Liver (tissue), 3 donors: Measurements from ENCODE around the gene PDLIM1.

Experiments used
- FOXA1 ChIP-seq: IDR thresholded peaks from 2 replicates; pipeline ENCODE4 v1.6.1; 2016; ENCODE audit warnings: antibody characterized with exemption
- FOXA2 ChIP-seq: IDR thresholded peaks from 2 replicates; pipeline ENCODE4 v1.6.1; 2016; ENCODE audit warnings: antibody characterized with exemption
- GABPA ChIP-seq, 2 donors: IDR thresholded peaks in 1 of 2; conservative IDR thresholded peaks in 1 of 2; 2 replicates each; pipeline ENCODE4 v1.6.1; 2016; ENCODE audit warnings: antibody characterized with exemption in 2 of 2, mild to moderate bottlenecking in 1 of 2, moderate library complexity in 1 of 2
- JUND ChIP-seq, 2 donors: IDR thresholded peaks; 2 replicates each; pipeline ENCODE4 v1.6.1; 2016; ENCODE audit warnings: antibody characterized with exemption in 2 of 2
- MAX ChIP-seq: IDR thresholded peaks from 2 replicates; pipeline ENCODE4 v1.6.1; 2016; ENCODE audit warnings: antibody characterized with exemption
- RAD21 ChIP-seq, 2 donors: IDR thresholded peaks; 2 replicates each; pipeline ENCODE4 v1.6.1; 2016; ENCODE audit warnings: antibody characterized with exemption in 2 of 2, mild to moderate bottlenecking in 2 of 2
- SP1 ChIP-seq: IDR thresholded peaks from 2 replicates; pipeline ENCODE4 v1.6.1; 2018; ENCODE audit warnings: antibody characterized with exemption, mild to moderate bottlenecking
- TAF1 ChIP-seq: conservative IDR thresholded peaks from 2 replicates; pipeline ENCODE4 v1.6.1; 2016; ENCODE audit warnings: antibody characterized with exemption, mild to moderate bottlenecking
- YY1 ChIP-seq: IDR thresholded peaks from 2 replicates; pipeline ENCODE4 v1.6.1; 2016; ENCODE audit warnings: antibody characterized with exemption, mild to moderate bottlenecking
- TF ChIP-seq, protein P1 (sequence below): fragments of 150-350 bp; IDR thresholded peaks from 2 replicates; pipeline ENCODE4 v1.5.1; 2017; ENCODE audit warnings: improper control_type of control experiment, low read depth, low read length; ENCODE audit not compliant: missing input control
- TF ChIP-seq, protein P2 (sequence below): IDR thresholded peaks from 2 replicates; pipeline ENCODE4 v1.6.1; 2016; ENCODE audit warnings: antibody characterized with exemption
- donor health status: healthy.
- donor health status: healthy.

- TF ChIP-seq, protein P1, sequence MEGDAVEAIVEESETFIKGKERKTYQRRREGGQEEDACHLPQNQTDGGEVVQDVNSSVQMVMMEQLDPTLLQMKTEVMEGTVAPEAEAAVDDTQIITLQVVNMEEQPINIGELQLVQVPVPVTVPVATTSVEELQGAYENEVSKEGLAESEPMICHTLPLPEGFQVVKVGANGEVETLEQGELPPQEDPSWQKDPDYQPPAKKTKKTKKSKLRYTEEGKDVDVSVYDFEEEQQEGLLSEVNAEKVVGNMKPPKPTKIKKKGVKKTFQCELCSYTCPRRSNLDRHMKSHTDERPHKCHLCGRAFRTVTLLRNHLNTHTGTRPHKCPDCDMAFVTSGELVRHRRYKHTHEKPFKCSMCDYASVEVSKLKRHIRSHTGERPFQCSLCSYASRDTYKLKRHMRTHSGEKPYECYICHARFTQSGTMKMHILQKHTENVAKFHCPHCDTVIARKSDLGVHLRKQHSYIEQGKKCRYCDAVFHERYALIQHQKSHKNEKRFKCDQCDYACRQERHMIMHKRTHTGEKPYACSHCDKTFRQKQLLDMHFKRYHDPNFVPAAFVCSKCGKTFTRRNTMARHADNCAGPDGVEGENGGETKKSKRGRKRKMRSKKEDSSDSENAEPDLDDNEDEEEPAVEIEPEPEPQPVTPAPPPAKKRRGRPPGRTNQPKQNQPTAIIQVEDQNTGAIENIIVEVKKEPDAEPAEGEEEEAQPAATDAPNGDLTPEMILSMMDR = no peak
- TF ChIP-seq TAF1 = no peak
- peak; percentile 78 for TF ChIP-seq YY1
- TF ChIP-seq RAD21 (IDR thresholded peaks at IDR 0.05) = peak; percentile 50 to 56
- TF ChIP-seq FOXA2 = peak; percentile 61
- peak; percentile 79 to 93 for TF ChIP-seq JUND (IDR thresholded peaks at IDR 0.05)
- peak in 1 of 2 donors; percentile 49 for TF ChIP-seq GABPA (IDR thresholded peaks at IDR 0.05 in 1 of 2, conservative IDR thresholded peaks at IDR 0.05 in 1 of 2)
- peak; percentile 50 for TF ChIP-seq FOXA1
- TF ChIP-seq, protein P2, sequence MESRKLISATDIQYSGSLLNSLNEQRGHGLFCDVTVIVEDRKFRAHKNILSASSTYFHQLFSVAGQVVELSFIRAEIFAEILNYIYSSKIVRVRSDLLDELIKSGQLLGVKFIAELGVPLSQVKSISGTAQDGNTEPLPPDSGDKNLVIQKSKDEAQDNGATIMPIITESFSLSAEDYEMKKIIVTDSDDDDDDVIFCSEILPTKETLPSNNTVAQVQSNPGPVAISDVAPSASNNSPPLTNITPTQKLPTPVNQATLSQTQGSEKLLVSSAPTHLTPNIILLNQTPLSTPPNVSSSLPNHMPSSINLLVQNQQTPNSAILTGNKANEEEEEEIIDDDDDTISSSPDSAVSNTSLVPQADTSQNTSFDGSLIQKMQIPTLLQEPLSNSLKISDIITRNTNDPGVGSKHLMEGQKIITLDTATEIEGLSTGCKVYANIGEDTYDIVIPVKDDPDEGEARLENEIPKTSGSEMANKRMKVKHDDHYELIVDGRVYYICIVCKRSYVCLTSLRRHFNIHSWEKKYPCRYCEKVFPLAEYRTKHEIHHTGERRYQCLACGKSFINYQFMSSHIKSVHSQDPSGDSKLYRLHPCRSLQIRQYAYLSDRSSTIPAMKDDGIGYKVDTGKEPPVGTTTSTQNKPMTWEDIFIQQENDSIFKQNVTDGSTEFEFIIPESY = peak; percentile 69
- peak; percentile 90 for TF ChIP-seq SP1
- TF ChIP-seq MAX = peak; percentile 77
These were observed 10.2 kb downstream of the PDLIM1 start for GRCh38 chr10:95280637-95281036.
